Upper lobe of left lung (tissue), 6 donors: ENCODE measurements around the gene VCPKMT. TPM values are rescaled to one million over a fixed set of nuclear protein-coding genes. Genes with fewer than 3 reads are reported as not detected.

ENCODE experiments used
- ATAC-seq, 2 donors: fragments of 200-7000 bp; cut with Tn5 transposase; one replicate each; pipeline ENCODE4 v1.9.1; 2022; ENCODE audit warnings: mild to moderate bottlenecking in 2 of 2, moderate library complexity in 2 of 2; ENCODE audit not compliant: low FRiP score in 2 of 2
- DNase-seq, 2 donors: peaks; one replicate each; pipeline ENCODE4 v3.0.0-alpha.2; 2019 to 2020
- H3K27ac ChIP-seq, 4 donors: fragments of 200-600 bp; sonication (generic); one replicate each; pipeline ENCODE4 v1.5.1; 2016 to 2019
- H3K27me3 ChIP-seq, 4 donors: fragments of 200-600 bp; sonication (generic); one replicate each; pipeline ENCODE4 v1.5.1; 2017 to 2019
- H3K36me3 ChIP-seq, 4 donors: fragments of 200-600 bp; sonication (generic); one replicate each; pipeline ENCODE4 v1.5.1; 2016 to 2019
- H3K4me1 ChIP-seq, 4 donors: fragments of 200-600 bp; sonication (generic); one replicate each; pipeline ENCODE4 v1.5.1; 2018 to 2019
- H3K4me3 ChIP-seq, 4 donors: fragments of 200-600 bp; sonication (generic); one replicate each; pipeline ENCODE4 v1.5.1; 2017 to 2019; ENCODE audit warnings: mild to moderate bottlenecking in 2 of 4, moderate library complexity in 1 of 4
- H3K9me3 ChIP-seq, 4 donors: fragments of 200-600 bp; sonication (generic); one replicate each; pipeline ENCODE4 v1.5.1; 2018 to 2019
- EP300 ChIP-seq, 4 donors: sonication (generic); formaldehyde crosslinking; IDR thresholded peaks; one replicate each; pipeline ENCODE4 v1.5.1; 2017; ENCODE audit warnings: antibody characterized with exemption in 4 of 4, control low read depth in 2 of 4
- POLR2A ChIP-seq, 4 donors: fragments of 450-650 bp; IDR thresholded peaks; one replicate each; pipeline ENCODE4 v1.5.1; 2016 to 2017; ENCODE audit warnings: antibody characterized with exemption in 4 of 4, mild to moderate bottlenecking in 2 of 4
- POLR2AphosphoS5 ChIP-seq, 2 donors: sonication (generic); formaldehyde crosslinking; IDR thresholded peaks; one replicate each; pipeline ENCODE4 v1.5.1; 2017; ENCODE audit warnings: antibody characterized with exemption in 2 of 2
- WGBS, 2 donors: methylation state at CpG; one replicate each; pipeline ENCODE4 v1.1.5; 2017 to 2018; 5-methylcytosine and 5-hydroxymethylcytosine counted together
- total RNA-seq, 6 donors: library from RNA; depleted of rRNA in 4 of 6; stranded (reverse); fragments of >200 nt in 4 of 6; gene quantifications; one replicate each; pipeline versions ENCODE4 v1.1.0 to v1.2.1, GENCODE V29; 2016 to 2021
- TF ChIP-seq, protein P1 (sequence below), 6 experiments: fragments of 450-650 bp in 4 of 6; fragments of 200-600 bp in 2 of 6; sonication (generic) in 2 of 6; IDR thresholded peaks; one replicate each; pipeline ENCODE4 v1.5.1; 2016 to 2019; ENCODE audit warnings: antibody characterized with exemption in 6 of 6
- donor health status: DM: no; HTN: no; CAD: no; lungs with moderate emphysema.
- donor health status: DM: no; HTN: yes; CAD: no; lungs with severe emphysema.

Gene VCPKMT
- total RNA-seq, 6 donors from 2014 or later: 3.0 to 9.9 (median 5.9) TPM

DNA sequence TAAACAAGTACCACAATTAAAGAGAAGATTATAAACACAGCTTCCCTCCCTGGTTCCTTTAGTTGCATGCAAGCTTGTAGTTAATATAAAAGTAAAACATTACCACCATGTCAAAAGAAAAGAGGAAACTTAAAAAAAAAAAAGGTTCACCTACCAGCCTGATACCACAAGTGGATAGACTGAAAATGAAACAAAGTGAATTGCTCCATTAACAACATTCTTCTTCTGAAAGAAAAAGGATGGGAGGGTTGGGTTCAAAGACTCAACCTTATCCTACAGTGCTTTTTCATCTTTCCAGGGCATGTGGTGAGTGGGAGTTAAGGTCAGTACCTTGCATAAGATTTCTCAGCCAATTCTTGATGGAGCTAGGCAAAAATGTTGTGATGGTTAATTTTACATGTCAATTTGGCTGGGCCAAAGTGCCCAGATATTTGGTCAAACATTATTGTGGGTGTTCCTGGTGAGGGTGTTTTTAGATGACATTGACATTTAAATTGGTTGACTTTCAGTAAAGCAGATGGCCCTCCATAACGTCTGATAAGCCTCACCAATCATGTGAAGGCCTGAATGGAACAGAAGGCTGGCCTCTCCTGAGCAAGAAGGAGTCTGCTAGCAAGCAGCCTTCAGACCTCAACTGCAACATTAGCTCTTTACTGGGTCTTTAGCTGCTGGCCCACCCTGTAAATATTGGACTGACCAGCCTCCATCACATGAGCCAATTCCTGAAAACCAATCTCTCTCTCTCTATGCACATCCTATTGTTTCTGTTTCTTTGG, 28.8 kb downstream of the VCPKMT start:
- Histone ChIP-seq H3K36me3 (peaks cover 0 to 8% (median 2%) of the 10 kb centered on the region in 4 donors), H3K27me3 (no peaks in the 10 kb centered on the region), H3K27ac (no peak overlapping the region), H3K4me1 (peaks cover 0 to 2% (median 0%) of the 10 kb centered on the region in 4 donors), H3K4me3 (no peak overlapping the region), H3K9me3 (no peaks in the 10 kb centered on the region)
- DNase-seq (no peak), ATAC-seq (no peak)
- 73 to 86% methylated on average over 1 of the region's 1 CpG for WGBS, 2 donors
- TF ChIP-seq POLR2A (IDR thresholded peaks at IDR 0.05) (no peak), POLR2AphosphoS5 (IDR thresholded peaks at IDR 0.05) (no peak), EP300 (IDR thresholded peaks at IDR 0.05) (no peak)
- TF ChIP-seq, protein P1, sequence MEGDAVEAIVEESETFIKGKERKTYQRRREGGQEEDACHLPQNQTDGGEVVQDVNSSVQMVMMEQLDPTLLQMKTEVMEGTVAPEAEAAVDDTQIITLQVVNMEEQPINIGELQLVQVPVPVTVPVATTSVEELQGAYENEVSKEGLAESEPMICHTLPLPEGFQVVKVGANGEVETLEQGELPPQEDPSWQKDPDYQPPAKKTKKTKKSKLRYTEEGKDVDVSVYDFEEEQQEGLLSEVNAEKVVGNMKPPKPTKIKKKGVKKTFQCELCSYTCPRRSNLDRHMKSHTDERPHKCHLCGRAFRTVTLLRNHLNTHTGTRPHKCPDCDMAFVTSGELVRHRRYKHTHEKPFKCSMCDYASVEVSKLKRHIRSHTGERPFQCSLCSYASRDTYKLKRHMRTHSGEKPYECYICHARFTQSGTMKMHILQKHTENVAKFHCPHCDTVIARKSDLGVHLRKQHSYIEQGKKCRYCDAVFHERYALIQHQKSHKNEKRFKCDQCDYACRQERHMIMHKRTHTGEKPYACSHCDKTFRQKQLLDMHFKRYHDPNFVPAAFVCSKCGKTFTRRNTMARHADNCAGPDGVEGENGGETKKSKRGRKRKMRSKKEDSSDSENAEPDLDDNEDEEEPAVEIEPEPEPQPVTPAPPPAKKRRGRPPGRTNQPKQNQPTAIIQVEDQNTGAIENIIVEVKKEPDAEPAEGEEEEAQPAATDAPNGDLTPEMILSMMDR (IDR thresholded peaks at IDR 0.05): no peak

DNA sequence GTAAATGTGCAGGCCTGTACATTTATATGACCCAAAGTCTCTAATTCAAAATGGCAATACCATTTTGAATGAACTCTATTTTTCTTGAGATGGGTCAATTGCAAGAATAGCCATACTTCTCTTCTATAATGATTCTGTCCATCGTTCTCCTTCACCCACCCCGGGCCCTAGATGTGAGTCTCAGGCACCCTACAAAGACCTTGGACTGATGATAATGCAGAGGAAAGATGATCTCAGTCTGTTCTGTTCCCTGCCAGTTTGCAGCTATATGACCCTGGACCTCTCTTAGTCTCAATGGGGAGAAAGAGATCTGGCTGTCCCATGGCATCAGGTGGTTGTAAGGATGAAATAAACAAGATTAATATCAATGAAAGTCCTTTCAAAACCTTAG, 30.1 kb downstream of the VCPKMT start:
- H3K9me3 ChIP-seq: no peaks in the 10 kb centered on the region
- no peaks in the 10 kb centered on the region for H3K27me3 ChIP-seq
- H3K4me3 ChIP-seq: no peak overlapping the region
- H3K4me1 ChIP-seq: peaks cover 0 to 2% (median 0%) of the 10 kb centered on the region in 4 donors
- peaks cover 0 to 8% (median 2%) of the 10 kb centered on the region in 4 donors for H3K36me3 ChIP-seq
- 79 to 89% methylated on average over 2 of the region's 2 CpGs for WGBS, 2 donors
- ATAC-seq: no peak
- DNase-seq: no peak
- TF ChIP-seq POLR2A (IDR thresholded peaks at IDR 0.05) (no peak), EP300 (IDR thresholded peaks at IDR 0.05) (no peak), POLR2AphosphoS5 (IDR thresholded peaks at IDR 0.05) (no peak)
- TF ChIP-seq, protein P1 (IDR thresholded peaks at IDR 0.05): no peak
- no peak overlapping the region for H3K27ac ChIP-seq

DNA sequence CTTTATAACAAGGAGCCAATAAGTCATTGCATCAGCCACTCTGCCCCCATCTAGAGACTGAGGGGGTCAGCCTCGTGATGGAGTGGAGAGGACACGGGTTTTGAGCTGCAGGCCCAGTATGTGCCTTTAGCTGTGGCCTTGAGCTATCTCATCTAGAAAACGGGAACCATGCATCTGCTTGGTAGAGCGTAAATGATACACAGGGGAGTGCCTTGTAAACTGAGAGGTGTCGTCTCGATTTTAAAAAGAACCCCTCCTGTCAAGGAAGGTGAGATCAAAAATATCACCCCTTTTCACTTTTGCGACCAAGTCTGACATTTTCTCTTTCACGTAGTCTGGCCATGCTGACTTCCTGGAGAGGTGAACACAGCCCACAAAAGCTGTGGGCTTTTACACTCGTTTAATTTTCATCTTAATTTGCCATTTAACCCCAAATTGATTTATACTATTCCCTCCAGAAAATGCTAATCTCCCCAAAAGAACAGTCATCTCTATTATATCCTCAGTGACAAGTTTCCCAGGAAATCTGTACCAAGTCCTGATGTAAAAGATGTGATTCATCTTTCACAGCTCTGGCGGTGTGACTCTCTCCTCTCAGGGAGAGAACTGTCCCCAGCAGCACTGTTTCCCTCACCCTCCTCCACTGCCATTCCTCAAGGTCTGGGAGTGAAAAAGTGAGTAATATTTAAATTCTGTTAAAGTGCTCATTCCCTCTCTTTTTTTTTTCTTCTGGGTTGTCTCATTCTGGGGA, 30.6 kb downstream of the VCPKMT start:
- no peak for DNase-seq
- TF ChIP-seq, protein P1 (IDR thresholded peaks at IDR 0.05): no peak
- TF ChIP-seq POLR2A (IDR thresholded peaks at IDR 0.05) (no peak), EP300 (IDR thresholded peaks at IDR 0.05) (no peak), POLR2AphosphoS5 (IDR thresholded peaks at IDR 0.05) (no peak)
- ATAC-seq: no peak
- Histone ChIP-seq H3K36me3 (peaks cover 0 to 8% (median 2%) of the 10 kb centered on the region in 4 donors), H3K4me3 (no peak overlapping the region), H3K27ac (no peak overlapping the region), H3K9me3 (no peaks in the 10 kb centered on the region), H3K27me3 (no peaks in the 10 kb centered on the region), H3K4me1 (peaks cover 0 to 2% (median 0%) of the 10 kb centered on the region in 4 donors)
- 79 to 87% methylated on average over 10 of the region's 10 CpGs for WGBS, 2 donors

DNA sequence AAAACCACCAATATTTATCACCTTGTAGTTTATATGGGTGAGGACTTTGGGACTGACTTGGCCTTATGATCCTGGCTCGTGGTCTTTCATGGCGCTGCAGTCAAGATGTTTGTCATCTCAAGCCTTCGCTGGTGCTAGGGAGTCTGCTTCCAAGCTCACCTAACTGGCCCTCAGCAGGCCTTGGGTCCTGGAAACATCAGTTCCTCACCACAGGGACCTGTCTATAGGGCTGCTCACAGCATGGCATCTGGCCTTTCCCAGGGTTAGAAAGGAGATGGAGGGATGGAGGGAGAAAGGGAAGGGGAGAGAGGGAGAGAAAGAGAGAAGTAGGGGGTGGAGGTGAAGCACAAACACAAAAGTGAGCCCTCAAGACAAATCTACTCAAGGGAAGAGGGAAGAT, 31.7 kb downstream of the VCPKMT start:
- no peak overlapping the region for H3K4me3 ChIP-seq
- DNase-seq (no peak), ATAC-seq (no peak)
- no peaks in the 10 kb centered on the region for H3K27me3 ChIP-seq
- H3K9me3 ChIP-seq: no peaks in the 10 kb centered on the region
- H3K27ac ChIP-seq: no peak overlapping the region
- peaks cover 0 to 2% (median 0%) of the 10 kb centered on the region in 4 donors for H3K4me1 ChIP-seq
- 83 to 91% methylated on average over 3 of the region's 3 CpGs for WGBS, 2 donors
- H3K36me3 ChIP-seq: peaks cover 0 to 8% (median 2%) of the 10 kb centered on the region in 4 donors
- TF ChIP-seq POLR2AphosphoS5 (IDR thresholded peaks at IDR 0.05): no peak
- TF ChIP-seq POLR2A (IDR thresholded peaks at IDR 0.05): no peak
- TF ChIP-seq, protein P1 (IDR thresholded peaks at IDR 0.05): no peak
